Astrocyte of the spinal cord (primary cell): ENCODE results near the gene PTTG2.

Experiments
- DNase-seq: peaks from one replicate; pipeline ENCODE4 v3.0.0; 2011; ENCODE audit warnings: low read depth, low spot score
- H3K4me3 ChIP-seq: 2 replicates; pipeline ENCODE4 v1.5.1; 2011; ENCODE audit warnings: low read depth, mild to moderate bottlenecking, low read length, moderate library complexity
- in situ Hi-C: cut with HindIII; loops from 2 replicates; pipeline ENCODE4 v1.10.0; 2017; ENCODE audit warnings: low sequenced_read_pairs
- TF ChIP-seq, protein P1 (sequence below): IDR thresholded peaks from 2 replicates; pipeline ENCODE4 v1.5.1; 2012; ENCODE audit warnings: low read depth, mild to moderate bottlenecking, low read length, inconsistent platforms

The PTTG2 gene

DNA sequence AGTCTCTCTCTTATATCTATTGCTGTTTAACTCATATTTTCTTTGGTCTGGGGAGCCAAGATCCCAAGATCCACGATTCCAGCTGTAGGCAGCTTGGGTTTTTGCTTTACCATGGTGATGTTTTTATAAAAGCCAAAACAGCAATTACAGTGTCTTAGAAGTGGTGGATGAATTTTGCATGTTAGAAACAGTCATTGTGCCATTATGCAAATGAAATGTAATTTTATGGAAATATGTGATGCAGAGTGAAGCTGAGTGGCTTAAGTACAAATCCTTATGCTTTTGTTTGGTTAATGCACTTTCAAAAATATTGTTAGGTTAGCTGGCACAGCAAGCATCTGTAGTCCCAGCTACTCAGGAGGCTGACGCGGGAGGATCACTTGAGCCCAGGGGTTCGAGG is 32.8 kb upstream of the PTTG2 start:
- in situ Hi-C loops: no loop called here
- TF ChIP-seq, protein P1, sequence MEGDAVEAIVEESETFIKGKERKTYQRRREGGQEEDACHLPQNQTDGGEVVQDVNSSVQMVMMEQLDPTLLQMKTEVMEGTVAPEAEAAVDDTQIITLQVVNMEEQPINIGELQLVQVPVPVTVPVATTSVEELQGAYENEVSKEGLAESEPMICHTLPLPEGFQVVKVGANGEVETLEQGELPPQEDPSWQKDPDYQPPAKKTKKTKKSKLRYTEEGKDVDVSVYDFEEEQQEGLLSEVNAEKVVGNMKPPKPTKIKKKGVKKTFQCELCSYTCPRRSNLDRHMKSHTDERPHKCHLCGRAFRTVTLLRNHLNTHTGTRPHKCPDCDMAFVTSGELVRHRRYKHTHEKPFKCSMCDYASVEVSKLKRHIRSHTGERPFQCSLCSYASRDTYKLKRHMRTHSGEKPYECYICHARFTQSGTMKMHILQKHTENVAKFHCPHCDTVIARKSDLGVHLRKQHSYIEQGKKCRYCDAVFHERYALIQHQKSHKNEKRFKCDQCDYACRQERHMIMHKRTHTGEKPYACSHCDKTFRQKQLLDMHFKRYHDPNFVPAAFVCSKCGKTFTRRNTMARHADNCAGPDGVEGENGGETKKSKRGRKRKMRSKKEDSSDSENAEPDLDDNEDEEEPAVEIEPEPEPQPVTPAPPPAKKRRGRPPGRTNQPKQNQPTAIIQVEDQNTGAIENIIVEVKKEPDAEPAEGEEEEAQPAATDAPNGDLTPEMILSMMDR: no peak
- H3K4me3 ChIP-seq: no peak overlapping the region
- DNase-seq: no peak

DNA sequence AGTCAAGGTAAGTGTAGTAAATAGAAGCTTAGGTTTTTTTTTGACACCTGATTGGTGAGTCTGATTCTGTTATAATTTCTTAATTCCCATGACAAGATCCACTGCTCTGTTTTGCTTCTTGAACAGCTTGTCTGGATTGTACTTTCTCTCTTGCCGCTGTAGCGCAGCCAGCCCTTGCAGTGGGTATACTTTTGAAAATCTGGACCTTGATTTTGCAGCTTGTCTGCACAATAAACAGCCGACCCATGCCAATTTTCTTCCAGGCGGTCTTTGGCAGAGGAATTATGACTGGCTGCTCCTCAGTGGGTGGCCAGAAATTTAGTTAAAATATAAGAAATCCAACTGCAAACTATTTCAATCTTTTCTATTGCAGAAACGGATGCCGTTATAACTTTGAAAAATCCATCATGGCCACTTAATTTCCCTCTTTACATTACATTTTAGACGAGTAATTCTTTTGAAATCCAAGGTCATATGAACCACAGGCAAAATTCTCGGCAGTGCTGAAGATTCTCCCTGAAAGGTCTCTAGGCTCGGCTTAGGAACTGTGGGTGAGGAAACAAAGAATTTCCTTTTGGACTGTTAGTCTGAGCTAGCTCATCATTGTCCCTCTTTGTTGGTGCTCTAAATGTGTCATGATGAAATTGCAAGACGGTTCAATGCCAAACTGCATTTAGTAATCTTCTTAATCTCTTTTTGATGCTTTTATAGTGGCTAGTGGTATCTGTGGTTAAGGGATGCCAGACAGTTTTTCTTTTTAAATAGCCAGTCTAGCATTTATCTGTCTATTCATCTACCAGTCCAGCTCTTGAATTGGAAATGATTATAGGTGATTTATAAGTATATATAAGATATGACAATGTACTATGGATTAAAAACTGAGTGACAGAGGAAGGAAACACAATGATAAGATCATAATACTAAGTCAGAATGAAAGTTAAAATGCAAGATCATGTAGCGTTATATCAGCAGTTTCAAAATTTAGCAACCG is 31.5 kb upstream of the PTTG2 start:
- peak; percentile 39 for DNase-seq
- in situ Hi-C loops: no loop called here
- TF ChIP-seq, protein P1: no peak
- no peak overlapping the region for H3K4me3 ChIP-seq

DNA sequence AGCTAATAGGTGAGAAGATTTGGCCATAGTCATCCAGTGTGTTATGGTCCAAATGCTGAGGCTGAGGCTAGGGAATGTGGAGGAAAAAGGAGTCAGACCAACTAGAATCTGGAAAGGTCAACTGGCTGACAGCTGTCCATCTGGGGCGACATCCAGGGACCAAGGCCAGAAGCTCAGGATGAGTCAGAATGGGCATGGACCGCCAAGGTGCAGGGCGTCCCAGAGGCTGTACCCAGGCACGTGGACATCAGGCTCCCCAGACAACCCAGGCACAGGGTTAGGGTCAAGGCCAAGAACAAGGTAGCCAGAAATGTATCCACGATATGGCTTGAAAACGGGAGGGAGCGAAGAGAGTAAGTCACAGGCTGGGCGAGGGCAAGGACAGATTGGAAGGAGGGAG is 26.1 kb upstream of the PTTG2 start:
- DNase-seq: no peak
- TF ChIP-seq, protein P1: no peak
- no peak overlapping the region for H3K4me3 ChIP-seq
- in situ Hi-C loops: no loop called here

DNA sequence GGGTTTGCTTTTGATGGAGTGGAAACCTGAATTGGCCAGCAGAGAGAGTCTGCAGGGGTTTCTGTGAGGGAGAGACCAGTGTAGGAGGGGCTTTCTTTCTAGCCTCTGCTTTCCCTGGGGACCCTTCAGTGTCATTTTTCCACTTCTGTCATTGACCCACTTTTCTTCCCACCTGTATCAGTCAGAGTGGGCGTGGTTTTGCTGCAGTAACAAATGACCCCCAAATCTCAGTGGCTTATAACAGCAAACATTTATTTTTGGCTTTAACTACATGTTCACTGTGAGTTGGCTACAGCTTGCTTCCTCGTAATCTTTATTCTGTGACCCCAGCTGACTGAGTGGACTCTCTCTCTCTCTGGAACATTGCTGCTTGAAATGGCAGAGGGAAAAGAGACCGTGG is 25.6 kb upstream of the PTTG2 start:
- no peak overlapping the region for H3K4me3 ChIP-seq
- DNase-seq: no peak
- in situ Hi-C loops: no loop called here
- TF ChIP-seq, protein P1: no peak

DNA sequence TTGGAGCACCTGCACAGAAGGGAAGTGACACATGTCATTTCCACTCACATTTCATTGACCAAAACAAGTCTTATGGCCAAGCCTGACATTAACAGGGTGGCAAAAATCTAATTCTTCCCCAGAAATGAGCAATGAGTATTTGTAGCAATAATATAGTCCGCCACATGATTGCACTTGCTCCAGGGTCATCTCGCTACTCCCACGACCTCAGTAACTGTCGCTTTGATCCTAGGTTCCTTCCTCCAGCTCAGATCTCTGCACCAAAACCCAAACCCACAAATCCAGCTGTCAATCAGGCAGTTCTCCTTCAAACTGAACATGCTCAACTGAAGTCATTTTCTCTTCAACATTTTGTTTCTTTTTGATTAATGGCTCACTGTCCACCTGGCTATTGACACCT is 25.2 kb upstream of the PTTG2 start:
- no peak for DNase-seq
- no peak overlapping the region for H3K4me3 ChIP-seq
- in situ Hi-C loops: no loop called here
- TF ChIP-seq, protein P1: no peak

DNA sequence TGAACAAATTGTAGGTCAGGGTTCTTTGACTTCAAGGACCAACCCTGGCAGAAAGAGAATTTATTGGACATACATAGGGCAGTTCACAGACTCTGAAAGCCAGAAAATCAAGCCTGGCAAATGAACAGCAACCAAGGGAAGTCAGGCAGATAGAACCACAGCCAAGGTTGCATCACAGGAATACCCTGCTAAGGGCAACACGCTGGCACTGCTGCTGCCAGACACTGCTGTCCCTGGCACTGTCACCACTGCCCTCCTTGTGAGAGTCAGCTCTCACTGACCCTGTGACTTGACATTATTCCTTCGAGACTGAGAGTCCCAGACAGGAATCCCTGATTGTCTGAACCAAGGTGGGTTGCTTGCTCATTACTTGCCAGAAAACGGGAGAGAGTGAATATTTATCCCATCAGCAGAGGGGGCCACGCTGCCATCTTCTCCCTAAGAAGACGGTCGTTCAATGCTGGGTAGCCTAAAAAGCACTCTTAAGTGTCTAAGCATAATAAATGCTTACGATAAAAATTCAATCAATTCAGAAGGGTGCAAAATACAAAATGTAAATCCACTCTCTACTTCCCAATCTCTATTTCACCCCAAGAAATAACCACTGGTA is 23.2 kb upstream of the PTTG2 start:
- DNase-seq: no peak
- TF ChIP-seq, protein P1: no peak
- H3K4me3 ChIP-seq: no peak overlapping the region
- in situ Hi-C loops: no loop called here
